ENCODE measurements around the gene ERC2. TPM values are rescaled to one million over a fixed set of nuclear protein-coding genes. Genes with fewer than 3 reads are reported as not detected.

The ERC2 gene
- total and polyA plus RNA-seq, 2 donors (not counting 3 experiments of a cell fraction or from before 2014, with no cell fraction given), result 5.6 to 15.5 TPM

DNA sequence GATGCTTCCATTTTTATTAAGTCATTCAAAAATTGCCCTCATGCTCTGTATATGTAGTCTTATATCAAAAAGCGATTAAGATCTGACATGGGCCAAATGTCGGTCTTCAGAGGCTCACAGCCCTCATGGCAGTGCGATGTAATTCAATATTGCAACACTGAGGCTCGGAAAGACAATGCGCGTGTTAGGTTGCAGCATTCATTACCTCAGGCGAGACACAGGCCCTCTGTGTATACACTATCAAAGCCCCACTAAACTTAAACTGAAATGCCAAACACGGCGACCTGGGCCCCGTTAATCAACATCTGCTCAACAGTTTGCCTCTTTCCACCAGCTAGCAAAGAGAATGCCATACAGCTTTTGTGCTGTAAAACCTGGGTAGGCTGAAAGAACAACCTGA lies 413.4 kb downstream of the ERC2 start:
- Histone ChIP-seq H3K27me3 (ENCODE audit: control insufficient read depth in 2 of 2, insufficient read depth in 2 of 2, low read length in 2 of 2) (no peaks in the 10 kb centered on the region), H3K4me2 (ENCODE audit: insufficient read depth, low read length) (no peak overlapping the region), H3K79me2 (ENCODE audit: control insufficient read depth, insufficient read depth, low read length) (no peaks in the 10 kb centered on the region), H4K20me1 (replicated peaks; ENCODE audit: control insufficient read depth, extremely low read depth, insufficient read depth, low read length) (no peaks in the 10 kb centered on the region), H2AFZ (ENCODE audit: low read depth, low read length) (no peak overlapping the region), H3K9me3 (replicated peaks; ENCODE audit: control insufficient read depth, insufficient read depth, low read length) (no peaks in the 10 kb centered on the region), H3K4me1 (ENCODE audit: control insufficient read depth, extremely low read depth, insufficient read depth, low read length) (no peaks in the 10 kb centered on the region), H3K9ac (replicated peaks; ENCODE audit: extremely low read depth, insufficient read depth, low read length) (no peak overlapping the region), H3K4me3 (replicated peaks in 1 of 3; ENCODE audit: insufficient read depth in 1 of 3, low read depth in 1 of 3, low read length in 3 of 3) (no peak overlapping the region), H3K27ac (ENCODE audit: insufficient read depth, low read depth, low read length) (no peak overlapping the region), H3K9me1 (replicated peaks; ENCODE audit: control insufficient read depth, extremely low read depth, insufficient read depth, low read length) (no peaks in the 10 kb centered on the region), H3K36me3 (ENCODE audit: control insufficient read depth in 2 of 2, extremely low read depth in 1 of 2, insufficient read depth in 2 of 2, low read length in 2 of 2) (no peaks in the 10 kb centered on the region)
- ChIA-PET CTCF (interaction anchor here (1.1 to 2.3 kb wide), 4 partner anchors 10 to 196 kb away, joined by 3 to 6 read pairs (median 4); no protein-coding TSS in a partner anchor), POLR2A (no interaction called here)
- FAIRE-seq (no peak), DNase-seq (ENCODE audit: low read depth, low spot score) (no peak)
- dilution Hi-C loops (cut with MboI; ENCODE audit: extremely low pct_ligation_motif_present, low sequenced_read_pairs), result no loop called here
- intact Hi-C loops (cut with micrococcal nuclease), result no loop called here
- no peak for TF ChIP-seq EZH2 (IDR thresholded peaks at IDR 0.05; ENCODE audit: borderline replicate concordance, low read depth, low read length, severe bottlenecking)
- TF ChIP-seq POLR2A (IDR thresholded peaks at IDR 0.05; ENCODE audit: low read depth, low read length), result no peak
- TF ChIP-seq FOS (IDR thresholded peaks at IDR 0.05; ENCODE audit: borderline replicate concordance, insufficient read depth, low read length), result no peak
- no peak for TF ChIP-seq JUN (IDR thresholded peaks at IDR 0.05; ENCODE audit: borderline replicate concordance, insufficient read depth, insufficient read length, low read depth)
- TF ChIP-seq, protein P1, sequence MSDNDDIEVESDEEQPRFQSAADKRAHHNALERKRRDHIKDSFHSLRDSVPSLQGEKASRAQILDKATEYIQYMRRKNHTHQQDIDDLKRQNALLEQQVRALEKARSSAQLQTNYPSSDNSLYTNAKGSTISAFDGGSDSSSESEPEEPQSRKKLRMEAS (IDR thresholded peaks at IDR 0.05; ENCODE audit: insufficient read depth, insufficient read length), result no peak
- TF ChIP-seq, protein P2, sequence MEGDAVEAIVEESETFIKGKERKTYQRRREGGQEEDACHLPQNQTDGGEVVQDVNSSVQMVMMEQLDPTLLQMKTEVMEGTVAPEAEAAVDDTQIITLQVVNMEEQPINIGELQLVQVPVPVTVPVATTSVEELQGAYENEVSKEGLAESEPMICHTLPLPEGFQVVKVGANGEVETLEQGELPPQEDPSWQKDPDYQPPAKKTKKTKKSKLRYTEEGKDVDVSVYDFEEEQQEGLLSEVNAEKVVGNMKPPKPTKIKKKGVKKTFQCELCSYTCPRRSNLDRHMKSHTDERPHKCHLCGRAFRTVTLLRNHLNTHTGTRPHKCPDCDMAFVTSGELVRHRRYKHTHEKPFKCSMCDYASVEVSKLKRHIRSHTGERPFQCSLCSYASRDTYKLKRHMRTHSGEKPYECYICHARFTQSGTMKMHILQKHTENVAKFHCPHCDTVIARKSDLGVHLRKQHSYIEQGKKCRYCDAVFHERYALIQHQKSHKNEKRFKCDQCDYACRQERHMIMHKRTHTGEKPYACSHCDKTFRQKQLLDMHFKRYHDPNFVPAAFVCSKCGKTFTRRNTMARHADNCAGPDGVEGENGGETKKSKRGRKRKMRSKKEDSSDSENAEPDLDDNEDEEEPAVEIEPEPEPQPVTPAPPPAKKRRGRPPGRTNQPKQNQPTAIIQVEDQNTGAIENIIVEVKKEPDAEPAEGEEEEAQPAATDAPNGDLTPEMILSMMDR (IDR thresholded peaks at IDR 0.05; ENCODE audit: extremely low read depth in 1 of 2, insufficient read depth in 1 of 2, low read depth in 1 of 2, low read length in 2 of 2), result no peak
- TF ChIP-seq POLR2AphosphoS5 (IDR thresholded peaks at IDR 0.05; ENCODE audit: insufficient read depth, low read depth, low read length), result no peak
- no peak for TF ChIP-seq GATA2 (IDR thresholded peaks at IDR 0.05; ENCODE audit: insufficient read depth, insufficient read length, low read depth, low read length)
- no peak for TF ChIP-seq MYC (IDR thresholded peaks at IDR 0.05; ENCODE audit: low read depth, low read length)
- BruUV-seq (replicated peaks), result no TSS peak
